ENCODE measurements around the gene ATP5PB.

ATP5PB gene

DNA sequence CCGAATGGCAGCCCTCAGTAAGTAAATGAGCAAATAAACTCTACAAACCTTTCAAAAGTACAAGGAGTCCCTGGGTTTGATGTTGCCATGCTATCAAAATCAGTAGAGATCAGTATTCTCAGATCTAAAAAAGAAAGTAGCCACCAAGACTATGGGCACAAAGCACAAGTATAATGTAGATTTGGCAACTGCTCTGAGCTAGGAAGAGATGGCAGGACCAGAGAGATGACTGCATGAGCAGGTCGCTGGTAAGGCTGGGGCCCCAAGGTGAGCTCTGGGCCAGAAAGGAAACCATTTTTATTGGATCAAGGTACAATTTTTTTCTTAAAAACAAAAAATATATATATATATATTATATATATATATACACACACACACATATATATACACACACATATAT, 57.3 kb downstream of the ATP5PB start:
- Histone ChIP-seq H3K4me1 (ENCODE audit: control insufficient read depth in 1 of 2, insufficient read depth in 1 of 2, low read depth in 1 of 2, low read length in 1 of 2) (peaks cover 73 to 74% of the 10 kb centered on the region in 2 experiments), H3K9me3 (no peaks in the 10 kb centered on the region), H3K27ac (peak overlapping the region; percentile 100), H3K36me3 (no peaks in the 10 kb centered on the region), H3K4me3 (ENCODE audit: low read depth in 1 of 2, low read length in 1 of 2) (peak overlapping the region in 1 of 2 experiments; percentile 63), H3K27me3 (no peaks in the 10 kb centered on the region)
- TF ChIP-seq, protein P1, sequence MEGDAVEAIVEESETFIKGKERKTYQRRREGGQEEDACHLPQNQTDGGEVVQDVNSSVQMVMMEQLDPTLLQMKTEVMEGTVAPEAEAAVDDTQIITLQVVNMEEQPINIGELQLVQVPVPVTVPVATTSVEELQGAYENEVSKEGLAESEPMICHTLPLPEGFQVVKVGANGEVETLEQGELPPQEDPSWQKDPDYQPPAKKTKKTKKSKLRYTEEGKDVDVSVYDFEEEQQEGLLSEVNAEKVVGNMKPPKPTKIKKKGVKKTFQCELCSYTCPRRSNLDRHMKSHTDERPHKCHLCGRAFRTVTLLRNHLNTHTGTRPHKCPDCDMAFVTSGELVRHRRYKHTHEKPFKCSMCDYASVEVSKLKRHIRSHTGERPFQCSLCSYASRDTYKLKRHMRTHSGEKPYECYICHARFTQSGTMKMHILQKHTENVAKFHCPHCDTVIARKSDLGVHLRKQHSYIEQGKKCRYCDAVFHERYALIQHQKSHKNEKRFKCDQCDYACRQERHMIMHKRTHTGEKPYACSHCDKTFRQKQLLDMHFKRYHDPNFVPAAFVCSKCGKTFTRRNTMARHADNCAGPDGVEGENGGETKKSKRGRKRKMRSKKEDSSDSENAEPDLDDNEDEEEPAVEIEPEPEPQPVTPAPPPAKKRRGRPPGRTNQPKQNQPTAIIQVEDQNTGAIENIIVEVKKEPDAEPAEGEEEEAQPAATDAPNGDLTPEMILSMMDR (IDR thresholded peaks at IDR 0.05): no peak

DNA sequence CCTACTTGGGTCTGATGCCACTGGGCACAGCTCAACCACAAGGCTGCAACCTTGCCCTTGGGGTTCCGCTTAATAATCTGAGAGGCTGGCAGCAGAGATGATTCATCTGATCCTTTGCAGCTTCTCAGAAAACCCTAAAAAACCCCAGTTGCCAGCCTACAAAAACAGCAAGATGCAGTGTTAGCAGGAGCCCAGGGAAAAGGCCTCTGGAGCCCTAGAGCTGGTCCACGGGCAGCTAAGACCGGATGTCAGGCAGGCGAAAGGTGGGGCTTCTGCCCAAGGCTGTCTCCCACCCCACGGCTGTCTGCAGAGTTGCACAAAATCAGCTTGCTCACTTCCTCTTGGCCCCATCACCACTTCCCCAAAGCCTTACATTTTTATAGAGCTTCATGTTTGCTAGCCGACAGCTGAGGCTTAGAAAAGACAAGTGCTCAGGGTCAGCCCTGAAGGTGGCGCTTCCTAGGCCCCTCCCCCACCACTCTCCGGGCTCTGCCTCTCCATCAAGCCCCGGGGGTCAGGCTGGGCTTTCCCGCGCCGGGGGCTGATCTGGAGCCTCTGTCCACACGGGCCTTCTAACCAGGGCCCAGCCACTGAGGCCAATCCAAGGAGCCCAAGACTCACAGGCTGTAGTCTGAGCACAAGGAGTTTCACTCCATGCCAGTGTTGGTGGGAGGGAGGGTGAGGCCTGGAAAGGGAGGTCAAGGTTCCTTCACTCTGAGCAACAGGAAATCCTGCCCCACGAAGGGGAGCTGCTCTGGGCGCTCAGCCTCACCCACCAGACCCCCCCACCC, 58.3 kb downstream of the ATP5PB start:
- peak overlapping the region; percentile 56 to 63 for H3K4me3 ChIP-seq (ENCODE audit: low read depth in 1 of 2, low read length in 1 of 2)
- H3K27ac ChIP-seq: peak overlapping the region; percentile 100
- peaks cover 73% of the 10 kb centered on the region in 2 experiments for H3K4me1 ChIP-seq (ENCODE audit: control insufficient read depth in 1 of 2, insufficient read depth in 1 of 2, low read depth in 1 of 2, low read length in 1 of 2)
- H3K27me3 ChIP-seq: no peaks in the 10 kb centered on the region
- no peaks in the 10 kb centered on the region for H3K9me3 ChIP-seq
- H3K36me3 ChIP-seq: no peaks in the 10 kb centered on the region
- TF ChIP-seq, protein P1 (IDR thresholded peaks at IDR 0.05): peak; percentile 51

DNA sequence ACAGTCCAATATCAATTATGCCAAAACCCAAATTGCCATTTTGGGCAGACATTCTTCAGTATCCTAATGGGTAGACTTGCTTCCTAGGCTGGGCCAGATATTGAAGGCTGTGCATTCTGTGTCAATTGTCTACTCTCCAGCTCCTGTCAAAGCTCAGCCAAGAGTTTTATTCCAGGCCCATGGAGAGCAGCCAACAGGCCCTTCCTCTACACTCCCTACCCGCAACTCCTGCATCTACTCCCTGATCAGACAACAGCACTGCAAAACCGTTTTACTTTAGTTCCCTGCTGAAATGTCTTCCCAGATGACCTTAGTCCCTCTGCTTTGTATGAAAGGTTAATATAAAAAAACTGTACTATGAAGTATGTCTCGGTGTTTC, 60.7 kb downstream of the ATP5PB start:
- Histone ChIP-seq H3K4me3 (ENCODE audit: low read depth in 1 of 2, low read length in 1 of 2) (no peak overlapping the region), H3K27me3 (no peaks in the 10 kb centered on the region), H3K4me1 (ENCODE audit: control insufficient read depth in 1 of 2, insufficient read depth in 1 of 2, low read depth in 1 of 2, low read length in 1 of 2) (peaks cover 53 to 55% of the 10 kb centered on the region in 2 experiments), H3K27ac (no peak overlapping the region), H3K9me3 (no peaks in the 10 kb centered on the region), H3K36me3 (no peaks in the 10 kb centered on the region)
- TF ChIP-seq, protein P1 (IDR thresholded peaks at IDR 0.05): no peak

DNA sequence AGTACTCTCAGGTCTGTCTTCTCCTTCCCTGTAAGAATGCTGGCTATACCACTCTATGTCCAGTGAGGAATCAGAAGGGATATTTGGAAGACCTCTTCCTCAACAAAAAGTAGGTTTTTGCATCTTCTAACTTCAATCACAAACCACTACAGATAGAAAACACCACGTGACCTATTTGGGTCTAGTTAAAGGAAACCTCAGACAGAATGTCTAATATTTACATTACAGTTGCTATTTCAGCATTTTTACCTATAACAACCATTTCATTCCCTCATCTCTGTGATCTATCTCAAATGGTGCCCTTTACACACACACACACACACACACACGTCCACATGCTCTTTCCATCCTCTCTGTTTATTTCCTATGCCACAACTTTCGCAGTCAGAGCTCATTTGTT, 62.1 kb downstream of the ATP5PB start:
- Histone ChIP-seq H3K27ac (no peak overlapping the region), H3K4me1 (ENCODE audit: control insufficient read depth in 1 of 2, insufficient read depth in 1 of 2, low read depth in 1 of 2, low read length in 1 of 2) (peaks cover 53% of the 10 kb centered on the region in 2 experiments), H3K4me3 (ENCODE audit: low read depth in 1 of 2, low read length in 1 of 2) (no peak overlapping the region), H3K27me3 (no peaks in the 10 kb centered on the region), H3K36me3 (no peaks in the 10 kb centered on the region), H3K9me3 (no peaks in the 10 kb centered on the region)
- TF ChIP-seq, protein P1 (IDR thresholded peaks at IDR 0.05): no peak
